PC-3 (cell line): ENCODE results near the gene HBS1L.

Source experiments
- CTCF ChIP-seq: fragments of 300-600 bp; sonication (generic); conservative IDR thresholded peaks from 2 replicates; pipeline ENCODE4 v1.5.1; 2017; ENCODE audit warnings: antibody characterized with exemption, low read depth, mild to moderate bottlenecking, low read length
- EZH2 ChIP-seq: fragments of 300-600 bp; sonication (generic); IDR thresholded peaks from one replicate; pipeline ENCODE4 v1.6.1; 2017; ENCODE audit warnings: antibody characterized with exemption, mild to moderate bottlenecking, low read length; ENCODE audit not compliant: unreplicated experiment
- EZH2phosphoT487 ChIP-seq: fragments of 300-600 bp; sonication (generic); IDR thresholded peaks from 2 replicates; pipeline ENCODE4 v1.6.1; 2018; ENCODE audit warnings: mild to moderate bottlenecking, antibody characterized with exemption, low read length, borderline replicate concordance

- TF ChIP-seq CTCF (no peak), EZH2 (no peak), EZH2phosphoT487 (no peak)
Observed at GRCh38 chr6:135043364-135043763, 11.3 kb downstream of the HBS1L start.
